ENCODE data around the gene PCSK6. TPM values are rescaled to one million over a fixed set of nuclear protein-coding genes. Genes with fewer than 3 reads are reported as not detected.

The PCSK6 gene
- total RNA-seq, 1 donor from 2014 or later: 16.9 TPM

DNA sequence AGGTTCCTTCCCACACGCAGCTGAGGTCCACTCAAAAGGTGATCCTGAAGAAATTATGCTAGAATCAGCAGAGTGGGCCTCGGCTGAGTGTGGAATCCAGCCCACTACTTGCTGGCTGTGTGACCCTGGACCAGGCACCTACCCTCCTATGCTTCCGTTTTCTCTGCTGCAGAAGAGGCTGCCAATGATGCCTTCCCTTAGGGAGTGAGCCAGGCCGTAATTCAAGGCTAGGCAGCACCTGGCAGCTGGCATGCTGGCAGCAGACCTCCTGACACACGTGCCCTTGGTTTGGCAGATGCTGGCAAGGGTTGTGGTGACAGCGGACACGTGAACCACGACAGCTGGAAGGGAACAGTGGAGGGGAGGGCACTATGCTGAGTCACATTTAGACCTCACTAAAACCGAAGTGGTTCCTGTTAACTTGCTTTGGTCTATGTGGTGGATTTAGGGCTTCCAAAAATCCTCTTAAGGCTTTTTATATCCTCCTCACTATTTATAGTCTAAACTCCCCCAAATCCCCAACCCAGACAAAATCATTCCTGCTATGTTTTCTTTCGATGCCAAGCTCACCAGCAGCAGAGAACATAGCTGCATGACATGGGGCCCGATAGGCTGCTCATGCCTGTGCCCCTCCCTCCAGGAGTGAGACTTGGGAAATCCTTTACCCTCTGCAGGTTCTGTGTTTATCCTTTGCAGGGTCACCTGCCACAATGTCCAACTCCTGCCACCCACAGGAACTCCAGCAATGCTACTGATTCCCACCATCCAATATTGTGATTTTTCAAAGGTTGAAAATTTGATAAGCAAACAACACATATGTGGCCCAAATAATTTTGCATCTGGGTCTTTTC, 10.6 kb upstream of the PCSK6 start:
- no peak for DNase-seq (ENCODE audit: low spot score)

DNA sequence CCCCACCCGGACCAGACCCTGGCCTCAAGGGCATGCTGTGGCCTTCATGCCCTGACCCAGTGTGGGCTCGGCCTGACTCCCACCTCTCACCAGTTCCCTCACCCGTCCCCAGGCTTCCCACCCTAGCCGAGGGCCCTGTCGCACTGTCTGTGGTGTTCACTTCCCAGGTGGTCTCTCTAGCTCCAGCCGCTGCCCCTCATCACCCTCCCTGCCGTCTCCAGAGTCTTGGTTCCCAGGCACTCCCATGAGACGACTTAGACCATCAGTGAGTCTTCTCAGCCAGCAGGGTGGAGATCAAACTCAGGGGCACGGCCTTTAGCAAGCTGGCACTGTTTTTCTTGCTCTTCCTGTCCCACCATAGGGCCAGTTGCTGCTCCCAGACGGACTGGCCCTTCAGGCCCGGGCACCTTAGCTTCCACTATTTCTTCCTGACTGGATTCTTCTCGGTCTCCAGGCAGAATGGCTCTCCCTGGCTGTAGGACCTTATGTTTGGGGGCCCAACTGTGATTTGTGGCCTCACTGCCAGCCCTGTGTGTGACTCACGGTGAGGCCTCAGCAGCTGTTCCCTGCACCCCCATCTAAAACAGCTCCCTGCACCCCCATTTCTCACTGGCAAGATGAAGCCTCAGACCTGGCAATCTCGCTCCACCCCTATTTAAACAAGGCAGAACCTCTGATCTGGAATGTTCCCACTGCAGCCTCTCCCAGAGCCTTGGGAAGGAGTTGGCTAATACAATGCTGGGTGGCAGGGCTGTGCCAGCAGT, 9.4 kb upstream of the PCSK6 start:
- no peak for DNase-seq (ENCODE audit: low spot score)

DNA sequence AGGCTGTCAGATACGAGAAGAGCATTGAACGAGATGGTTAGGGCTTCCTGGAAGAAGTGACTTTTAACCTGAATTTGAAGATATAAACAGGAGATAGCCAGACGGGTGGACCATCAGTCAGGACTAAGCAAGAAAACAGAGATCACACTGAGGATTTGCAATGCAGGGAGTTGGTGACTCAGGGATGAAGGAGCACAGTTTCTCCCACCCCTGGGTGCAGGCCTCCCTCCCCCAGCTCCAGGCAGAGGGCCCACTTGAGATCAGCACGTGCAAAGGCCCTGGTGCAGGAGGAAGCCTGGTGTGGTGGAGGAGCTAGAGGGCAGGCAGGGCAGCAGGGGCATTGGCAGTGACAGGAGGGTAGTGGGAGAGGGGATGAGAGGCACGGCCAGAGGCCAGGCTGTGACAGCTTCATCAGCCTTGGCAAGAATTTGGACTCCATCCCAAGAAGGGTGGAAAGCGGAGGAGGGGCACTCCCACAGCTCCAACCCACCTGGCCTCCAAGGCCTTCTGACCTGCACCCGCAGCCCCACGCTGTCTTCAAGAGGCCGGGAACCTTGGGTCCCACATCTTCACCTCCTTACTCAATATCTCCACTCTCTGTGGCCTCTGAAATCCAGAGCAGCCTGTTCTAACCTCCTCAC, 8.7 kb upstream of the PCSK6 start:
- no peak for DNase-seq (ENCODE audit: low spot score)

GRCh38 chr15:101497484-101498034, 8.1 kb upstream of the PCSK6 start:
- DNase-seq (ENCODE audit: low spot score): no peak

GRCh38 chr15:101497017-101497416, 7.5 kb upstream of the PCSK6 start:
- DNase-seq (ENCODE audit: low spot score): no peak

GRCh38 chr15:101496198-101496986, 6.9 kb upstream of the PCSK6 start:
- DNase-seq (ENCODE audit: low spot score): no peak

DNA sequence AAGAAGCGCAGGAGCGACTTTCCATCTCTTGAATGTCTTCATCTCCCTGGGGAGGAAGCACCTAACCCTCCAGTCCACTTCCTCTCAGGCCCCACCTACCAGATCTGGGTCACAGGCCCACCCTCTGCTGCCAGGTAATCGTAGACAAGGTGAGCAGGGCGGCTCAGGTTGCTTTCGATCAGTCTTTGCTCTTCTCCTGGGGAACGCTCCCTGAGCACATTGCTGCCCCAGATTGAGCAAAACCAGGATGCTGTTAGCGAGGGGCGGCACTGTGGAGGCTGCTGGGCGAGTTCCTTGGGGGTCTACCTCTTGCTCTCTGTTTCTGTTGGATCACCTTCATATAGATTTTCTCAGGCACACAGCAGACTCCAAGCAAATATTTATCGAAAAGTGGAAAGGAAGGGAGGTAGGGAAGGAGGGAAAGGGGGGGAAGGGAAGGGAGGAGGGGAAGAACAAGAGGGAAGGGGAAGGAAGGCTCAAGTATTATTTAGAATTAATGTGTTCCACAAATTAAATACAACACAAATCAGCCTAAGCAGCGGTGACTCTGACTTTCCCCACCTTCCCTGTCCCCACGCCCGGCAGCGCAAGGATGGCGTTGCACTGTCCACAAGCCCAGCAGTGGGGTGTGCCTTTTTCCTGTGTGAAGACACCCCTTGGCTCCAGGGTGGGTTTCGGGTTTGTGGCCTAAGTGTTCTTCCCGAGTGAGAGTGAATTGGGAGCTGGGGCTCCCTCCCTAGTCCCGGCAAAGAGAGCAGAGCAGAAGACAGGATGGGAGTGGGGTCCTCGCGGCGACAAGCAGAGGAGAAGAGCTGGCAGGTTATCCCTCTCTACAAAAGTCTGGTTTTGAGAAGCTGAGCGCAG, 6.1 kb upstream of the PCSK6 start:
- no peak for DNase-seq (ENCODE audit: low spot score)

GRCh38 chr15:101494251-101494796, 4.8 kb upstream of the PCSK6 start:
- DNase-seq (ENCODE audit: low spot score): no peak

DNA sequence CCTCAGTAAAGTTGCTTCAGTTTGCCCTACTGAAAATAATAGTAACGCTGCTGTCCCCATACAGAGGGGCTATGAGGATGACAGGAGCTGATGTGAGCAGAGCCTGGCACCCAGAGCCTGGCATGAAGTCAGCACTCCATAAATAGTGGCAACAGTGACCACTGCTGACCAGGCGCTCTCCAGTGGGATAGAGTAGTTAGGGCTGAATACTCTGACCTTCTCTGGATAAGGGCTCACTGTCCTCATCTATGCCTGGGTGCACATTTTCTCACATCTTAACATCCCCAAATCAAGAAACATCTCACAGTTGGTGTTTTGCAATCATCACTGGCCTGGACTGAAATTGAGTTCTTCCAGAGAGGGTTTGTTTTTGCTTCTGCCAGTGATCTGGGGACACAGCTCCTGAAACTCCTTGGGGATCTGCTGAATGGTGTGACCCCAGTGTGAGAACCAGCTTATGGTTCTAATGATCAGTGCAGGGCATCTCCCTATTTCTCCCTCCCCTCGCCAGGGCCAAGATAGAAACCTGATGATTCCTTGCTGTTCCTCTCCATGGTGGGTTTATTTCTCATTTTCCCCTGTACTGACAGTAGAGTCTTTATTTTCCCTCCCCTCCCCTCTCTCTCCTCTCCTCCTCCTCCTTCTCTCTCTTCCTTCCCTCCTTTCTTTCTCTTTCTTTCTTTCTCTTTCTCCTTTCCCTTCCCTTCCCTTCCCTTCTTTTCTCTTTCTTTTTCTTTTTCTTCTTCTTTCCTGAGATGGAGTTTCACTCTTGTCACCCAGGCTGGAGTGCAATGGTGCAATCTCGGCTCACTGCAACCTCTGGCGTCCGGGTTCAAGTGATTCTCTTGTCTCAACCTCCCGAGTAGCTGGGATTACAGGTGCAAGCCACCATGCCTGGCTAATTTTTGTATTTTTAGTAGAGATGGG, 3.5 kb upstream of the PCSK6 start:
- DNase-seq (ENCODE audit: low spot score): no peak

GRCh38 chr15:101491734-101492640, 2.5 kb upstream of the PCSK6 start:
- no peak for DNase-seq (ENCODE audit: low spot score)

DNA sequence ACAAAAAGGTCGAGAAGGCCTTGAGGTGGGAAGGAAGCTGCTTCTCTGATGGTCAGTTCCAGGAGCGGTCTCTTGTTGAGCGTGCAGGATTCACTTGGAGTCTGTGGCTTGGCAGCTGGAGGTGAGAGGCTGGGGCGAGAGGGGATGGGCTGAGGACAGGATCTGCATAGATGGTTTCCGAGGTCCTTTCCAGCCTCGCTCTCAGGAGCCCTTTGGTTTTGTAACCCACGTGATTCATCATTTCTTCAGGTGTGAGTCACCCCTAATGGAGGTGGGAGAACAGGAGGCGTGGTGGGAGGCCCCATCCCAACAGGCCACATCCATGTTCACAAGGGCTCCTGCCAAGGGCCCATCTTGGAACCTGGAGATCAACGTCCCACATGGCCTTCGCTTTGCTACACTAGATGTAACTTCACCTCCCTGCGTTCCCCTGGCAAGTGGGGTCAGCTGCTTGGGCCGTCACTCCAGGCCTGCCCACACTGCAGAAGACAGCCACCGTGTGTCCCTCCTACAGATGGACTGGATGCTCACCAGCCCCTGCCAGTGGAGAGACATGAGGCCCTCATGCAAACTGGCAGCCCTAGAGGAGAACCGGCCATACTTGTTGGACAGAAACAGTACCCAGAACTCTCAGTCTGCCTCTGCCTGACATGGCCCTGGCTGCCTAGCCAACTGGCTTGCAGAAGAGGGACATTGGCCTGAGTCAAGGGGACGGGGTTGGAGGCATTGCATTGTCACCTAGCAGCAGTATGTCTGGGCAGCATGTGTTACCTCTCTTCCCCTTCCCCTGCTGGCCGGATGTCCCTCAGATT, 1.6 kb upstream of the PCSK6 start:
- DNase-seq (ENCODE audit: low spot score): no peak

DNA sequence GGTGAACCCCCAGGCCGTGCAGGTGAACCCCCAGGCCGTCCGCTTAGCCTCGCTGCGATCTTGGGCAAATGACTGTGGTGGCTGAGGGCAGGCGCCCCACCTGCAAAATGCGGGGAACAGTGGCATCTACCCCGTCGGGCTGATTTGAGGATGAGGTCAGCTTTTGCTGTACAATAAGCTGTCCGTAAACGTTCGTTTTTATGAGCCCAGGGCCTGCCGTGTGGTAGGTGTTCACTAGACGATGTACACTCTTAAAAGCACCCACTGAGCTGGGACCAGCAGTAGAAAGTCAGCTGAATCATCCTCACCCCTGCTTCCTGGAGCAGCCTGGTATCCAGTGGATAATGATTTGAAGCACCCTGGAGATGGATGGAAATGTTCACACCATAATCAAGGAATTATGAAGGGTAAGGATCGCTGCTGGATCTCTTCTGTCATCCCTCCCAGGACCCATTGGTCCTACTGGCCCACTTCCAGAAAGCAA, 943 bp upstream of the PCSK6 start:
- no peak for DNase-seq (ENCODE audit: low spot score)

GRCh38 chr15:101489237-101489598, 289 bp downstream of the PCSK6 start:
- DNase-seq (ENCODE audit: low spot score): no peak

DNA sequence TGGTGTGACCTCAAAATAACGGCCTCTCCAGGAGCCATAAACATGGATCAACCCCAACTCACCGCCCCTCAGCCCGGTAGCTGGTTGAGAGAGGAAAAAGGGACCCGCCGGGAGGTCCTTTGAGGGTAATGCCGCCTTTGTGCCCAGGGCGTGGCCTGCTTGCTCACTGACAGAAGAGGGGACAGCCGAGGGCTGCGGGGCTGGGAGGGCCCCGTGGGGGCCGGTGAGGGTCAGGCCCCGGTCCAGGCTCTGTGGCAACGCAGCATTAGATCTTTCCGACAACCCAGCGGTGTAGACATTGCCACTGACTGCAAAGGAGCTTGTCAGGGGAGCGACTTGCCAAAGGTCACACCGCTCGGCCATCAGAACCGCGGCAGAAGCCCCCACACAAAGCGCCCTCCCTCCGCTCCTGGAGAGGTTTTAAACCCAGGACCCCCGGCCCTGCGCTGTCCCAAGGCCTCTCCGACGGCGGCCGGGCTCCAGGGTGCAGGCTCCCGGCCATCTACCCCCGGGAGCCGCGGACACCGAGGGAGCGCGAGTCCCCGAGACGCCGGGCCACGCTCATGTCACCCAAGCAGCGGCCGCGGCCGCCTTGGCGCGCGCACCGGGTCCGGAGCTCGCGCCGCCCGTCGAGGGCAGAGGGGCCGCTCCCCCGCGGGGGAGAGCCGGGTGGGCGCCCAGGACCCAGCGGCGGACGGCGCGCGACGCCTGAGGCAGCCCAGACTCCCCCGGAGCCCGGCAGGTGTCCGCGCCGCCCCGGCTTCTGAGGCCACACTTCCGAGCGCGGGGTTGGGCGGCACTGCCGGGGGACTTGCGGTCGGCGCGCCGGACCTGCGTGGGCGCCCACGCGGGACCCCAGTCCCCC, 975 bp downstream of the PCSK6 start:
- DNase-seq (ENCODE audit: low spot score): no peak

DNA sequence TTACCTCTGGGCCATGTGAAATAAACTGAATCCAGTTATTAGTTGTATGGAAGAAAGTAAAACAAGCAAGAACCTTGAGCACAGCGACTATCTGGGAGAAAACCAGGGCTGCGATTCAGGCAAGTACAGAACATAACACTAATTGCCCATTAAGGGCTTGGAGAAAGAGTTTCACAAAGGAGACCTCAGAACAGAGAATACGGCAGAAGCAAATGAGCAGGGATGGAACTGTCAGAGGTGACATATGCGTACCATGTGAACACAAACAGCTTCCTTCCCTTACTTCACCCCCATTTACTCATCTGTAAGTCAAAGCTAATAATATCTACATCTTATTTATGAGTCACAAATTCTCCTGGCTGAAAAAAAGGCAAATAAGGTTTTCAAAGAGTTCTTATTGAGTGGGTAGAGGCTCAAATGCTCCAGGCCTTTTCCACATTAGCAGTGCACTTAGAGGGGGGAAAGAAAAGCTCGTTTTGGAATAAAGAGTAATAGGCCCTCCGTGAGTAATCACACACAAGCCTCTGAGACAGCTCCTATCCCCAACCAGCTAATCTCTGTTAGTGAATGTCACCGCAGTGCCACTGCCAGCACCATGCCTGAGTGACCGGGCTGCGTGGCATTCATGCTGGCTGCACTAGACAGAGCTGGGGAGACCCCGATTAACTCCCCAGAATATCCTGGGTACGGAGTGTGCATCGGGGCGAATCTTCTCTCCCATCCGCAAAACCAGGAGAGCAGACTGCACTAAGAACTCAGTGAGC, 2.6 kb downstream of the PCSK6 start:
- no peak for DNase-seq (ENCODE audit: low spot score)

Data from mesenteric fat pad (tissue), 1 donor.